Stimulated activated CD8-positive, alpha-beta memory T cell treated with anti-CD3 and anti-CD28 coated beads, Interleukin-2, amount 100 ng/mL, for 1 hour (primary cell): Measurements from ENCODE around the gene MAGEB6.
"Not testable (repeated sequence)": the region's sequence is repeated elsewhere in the genome, so short reads cannot be mapped to it uniquely, and the experiment has no call there.

Source experiments
- DNase-seq, 2 donors: peaks; one replicate each; pipeline ENCODE4 v3.0.0-alpha.2; 2020; ENCODE audit warnings: low read depth in 2 of 2

Gene MAGEB6

GRCh38 chrX:26192204-26192603, at the start of gene MAGEB6:
MAGEB6 (plus strand) TSS chrX:26192440; CDS start chrX:26193847, 1,407 bp downstream.
- no peak for DNase-seq

DNA sequence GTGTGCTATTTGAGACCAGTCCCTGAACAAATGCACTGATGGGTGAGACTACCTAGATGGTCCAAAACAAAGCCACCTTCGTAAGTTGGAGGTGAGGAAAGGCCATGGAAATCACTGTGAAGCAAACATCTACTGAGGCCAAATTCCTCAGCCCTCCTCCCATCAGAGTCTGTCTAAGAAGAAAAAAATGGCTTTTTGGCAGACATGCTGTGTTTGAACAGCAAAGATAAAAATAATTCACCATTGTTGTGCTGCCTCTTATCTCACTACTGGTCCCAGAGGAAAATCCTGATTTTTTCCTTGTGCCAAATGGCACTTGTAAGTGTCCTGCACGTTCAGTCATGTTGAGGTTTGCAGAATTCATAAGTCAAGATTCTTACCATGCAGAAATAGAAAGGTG, 46.2 kb upstream of the MAGEB6 start:
- no peak for DNase-seq

DNA sequence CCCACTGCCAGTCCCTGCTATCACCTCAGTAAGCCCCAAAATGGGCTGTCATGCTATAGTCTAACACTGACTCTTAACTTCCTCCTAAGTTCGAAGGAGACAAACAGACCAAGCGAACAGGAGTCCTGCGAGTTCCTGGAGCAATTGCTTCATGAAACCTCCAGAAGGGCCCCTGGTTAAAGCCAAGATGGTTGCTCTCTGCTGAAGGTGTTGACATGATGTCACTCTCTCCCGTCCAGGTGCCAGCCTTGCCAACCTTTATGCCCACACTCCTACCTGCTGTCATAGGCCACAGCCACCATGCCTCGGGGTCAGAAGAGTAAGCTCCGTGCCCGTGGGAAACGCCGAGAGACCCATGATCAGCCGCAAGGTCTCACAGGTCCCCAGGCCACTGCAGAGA, 31.9 kb upstream of the MAGEB6 start, which contains the start of gene MAGEB6B:
TSS of gene MAGEB6B (plus strand) at position 301 of the 400 bp plus-strand sequence. CDS start at position 301, 0 bp downstream.
- DNase-seq: no peak

- no peak for DNase-seq
These were observed 11.3 kb downstream of the MAGEB6 start for GRCh38 chrX:26203561-26203960.

- DNase-seq: not testable (repeated sequence)
These were observed 12.5 kb downstream of the MAGEB6 start for GRCh38 chrX:26204717-26205116.

DNA sequence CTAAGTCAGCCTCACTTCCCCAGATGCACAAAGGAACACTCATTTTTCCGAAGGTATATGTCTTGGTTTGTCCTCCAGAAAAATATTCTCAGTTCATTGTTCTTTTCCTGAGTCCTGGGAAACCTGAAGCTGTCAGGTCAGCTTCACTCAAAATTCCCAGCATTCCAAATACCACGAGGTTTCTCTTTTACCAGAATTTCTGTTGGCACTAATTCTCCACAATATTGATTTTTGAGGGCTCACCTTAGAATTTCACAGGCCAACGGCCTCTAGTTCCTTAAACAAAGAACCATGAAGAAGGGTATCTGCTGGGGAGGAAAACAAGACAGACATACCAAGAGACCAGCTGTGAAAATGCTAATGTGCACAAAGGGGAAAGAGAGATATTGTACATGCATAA, 15.8 kb downstream of the MAGEB6 start:
- DNase-seq: no peak

DNA sequence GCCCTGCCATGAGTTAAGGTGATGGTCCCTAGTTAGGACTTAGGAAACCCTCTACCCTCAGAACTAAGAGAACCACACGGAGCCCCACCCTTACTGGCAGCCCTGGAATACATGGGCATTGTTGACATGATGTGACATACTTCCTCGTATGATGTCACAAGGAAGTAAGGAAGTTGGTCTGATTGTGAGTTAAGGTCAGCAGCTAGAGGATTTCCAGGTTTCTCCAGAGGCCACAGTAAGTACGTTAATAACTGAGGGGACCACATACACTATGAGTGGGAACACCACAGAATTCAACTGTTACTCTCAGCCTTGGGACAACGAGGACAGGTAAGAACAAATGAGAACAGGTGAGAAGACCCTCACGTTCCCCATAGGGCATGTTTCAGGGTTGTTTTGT, 23.6 kb downstream of the MAGEB6 start, which contains the start of gene MAGEB5:
TSS of gene MAGEB5 (plus strand) at position 301 of the 400 bp plus-strand sequence. CDS start 1,133 bp downstream, outside the sequence.
- no peak for DNase-seq

DNA sequence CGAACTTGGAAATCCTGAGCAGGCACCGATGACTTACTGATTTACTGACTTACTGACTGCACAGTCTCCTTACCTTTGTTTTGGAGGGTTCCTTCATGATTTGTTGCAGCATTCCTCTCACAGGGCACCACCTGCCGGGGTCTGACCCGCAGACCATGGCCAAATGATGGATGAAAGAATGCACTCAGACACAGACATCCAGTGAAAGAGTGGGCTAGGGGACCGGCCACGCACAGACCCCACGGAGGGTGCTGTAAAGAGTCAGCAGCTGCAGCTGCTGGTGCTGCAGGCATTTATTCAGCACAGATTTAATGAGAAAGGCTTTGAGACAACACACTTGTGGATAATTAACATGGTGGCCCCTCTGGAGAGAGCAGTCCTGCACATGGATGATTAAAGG, 27.1 kb downstream of the MAGEB6 start:
- DNase-seq: no peak

GRCh38 chrX:26234177-26234576, 41.9 kb downstream of the MAGEB6 start:
- DNase-seq: no peak
